Measurements from ENCODE around the gene FAM171A1.

GRCh38 chr10:15220445-15220844, 150.6 kb downstream of the FAM171A1 start:
- no peak for TF ChIP-seq CTCF (IDR thresholded peaks at IDR 0.05; ENCODE audit: low read depth, low read length)
- no peak for TF ChIP-seq EZH2phosphoT487 (IDR thresholded peaks at IDR 0.05; ENCODE audit: low read depth)

All from OCI-LY3 (cell line).